GM04504 (cell line): Measurements from ENCODE around the gene HSD17B8.

ENCODE experiments used
- DNase-seq: peaks from one replicate; pipeline ENCODE4 v3.0.0-alpha.2; 2012; ENCODE audit warnings: low read depth

Gene HSD17B8

DNA sequence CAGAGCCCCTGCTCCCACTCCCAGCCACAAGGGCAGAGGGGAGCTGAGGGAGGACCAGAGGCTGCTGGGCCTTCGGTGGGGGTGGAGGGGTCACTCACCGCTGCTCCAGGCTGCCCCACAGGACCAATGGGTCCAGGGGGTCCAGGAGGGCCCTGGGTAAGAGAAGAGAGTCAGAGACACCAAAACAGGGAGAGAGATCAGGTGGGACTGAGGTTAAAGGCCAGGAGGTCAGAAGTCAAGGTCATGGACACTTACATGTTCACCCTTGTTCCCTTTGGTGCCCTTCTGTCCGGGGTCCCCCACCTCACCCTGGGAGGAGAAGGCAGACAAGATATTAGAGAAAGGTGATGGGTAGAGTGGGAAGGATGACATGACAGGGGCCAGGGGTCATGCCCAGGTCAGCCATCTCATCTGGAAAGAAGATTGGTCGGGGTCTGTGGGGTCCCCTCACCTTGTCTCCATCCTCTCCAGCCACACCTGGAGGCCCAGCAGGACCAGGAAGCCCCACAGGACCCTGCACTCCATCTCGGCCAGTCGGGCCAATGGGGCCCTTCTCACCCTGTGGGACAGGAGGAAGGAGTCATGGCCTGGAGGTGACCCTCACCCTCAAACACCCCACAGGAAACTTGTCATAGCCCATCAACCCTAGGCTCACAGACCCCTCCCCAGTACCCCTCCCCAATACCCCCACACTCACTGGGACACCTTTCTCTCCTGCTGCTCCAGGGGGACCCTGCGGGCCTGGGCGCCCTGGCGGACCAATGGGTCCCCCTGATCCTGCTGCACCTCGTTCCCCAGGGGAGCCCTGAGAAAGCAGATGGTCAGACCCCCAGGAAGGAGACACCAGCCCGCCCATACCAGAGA, 33.2 kb upstream of the HSD17B8 start:
- no peak for DNase-seq

DNA sequence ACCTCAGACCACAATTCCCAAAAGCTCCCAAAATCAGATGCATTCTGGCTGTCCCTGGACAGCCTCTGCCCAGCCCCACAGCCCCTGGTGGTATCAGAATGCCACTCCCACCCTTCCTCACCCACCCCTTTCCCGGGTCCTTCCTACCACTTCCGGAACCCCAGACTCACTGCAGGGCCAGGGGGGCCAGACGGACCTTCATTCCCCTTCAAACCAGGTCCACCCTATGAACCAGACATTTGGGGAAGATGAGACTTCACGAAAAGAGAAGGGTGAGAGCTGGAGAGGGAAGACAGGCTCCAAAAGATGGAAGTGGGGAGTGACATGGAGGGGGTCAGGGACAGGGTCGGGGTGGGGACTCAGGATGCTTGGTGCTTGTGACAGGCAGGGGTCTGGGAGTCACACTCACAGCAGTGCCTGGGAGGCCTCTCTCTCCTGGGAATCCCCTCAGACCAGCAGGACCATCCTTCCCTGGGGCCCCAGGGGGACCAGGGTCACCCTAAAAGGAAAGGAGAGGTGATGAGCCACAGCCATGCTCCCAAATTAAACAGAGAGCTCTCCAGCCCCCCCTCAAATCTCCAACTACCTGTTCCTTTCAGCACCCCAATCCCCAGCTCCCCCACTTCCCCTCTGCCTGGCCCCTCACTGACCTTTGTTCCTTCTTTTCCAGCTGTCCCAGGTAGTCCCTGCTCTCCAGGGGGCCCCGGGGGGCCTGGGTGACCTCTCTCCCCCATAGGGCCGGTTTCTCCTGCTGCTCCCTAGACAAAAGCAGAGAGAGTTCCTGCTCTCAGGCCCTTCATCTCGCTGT, 32.4 kb upstream of the HSD17B8 start:
- DNase-seq: no peak

DNA sequence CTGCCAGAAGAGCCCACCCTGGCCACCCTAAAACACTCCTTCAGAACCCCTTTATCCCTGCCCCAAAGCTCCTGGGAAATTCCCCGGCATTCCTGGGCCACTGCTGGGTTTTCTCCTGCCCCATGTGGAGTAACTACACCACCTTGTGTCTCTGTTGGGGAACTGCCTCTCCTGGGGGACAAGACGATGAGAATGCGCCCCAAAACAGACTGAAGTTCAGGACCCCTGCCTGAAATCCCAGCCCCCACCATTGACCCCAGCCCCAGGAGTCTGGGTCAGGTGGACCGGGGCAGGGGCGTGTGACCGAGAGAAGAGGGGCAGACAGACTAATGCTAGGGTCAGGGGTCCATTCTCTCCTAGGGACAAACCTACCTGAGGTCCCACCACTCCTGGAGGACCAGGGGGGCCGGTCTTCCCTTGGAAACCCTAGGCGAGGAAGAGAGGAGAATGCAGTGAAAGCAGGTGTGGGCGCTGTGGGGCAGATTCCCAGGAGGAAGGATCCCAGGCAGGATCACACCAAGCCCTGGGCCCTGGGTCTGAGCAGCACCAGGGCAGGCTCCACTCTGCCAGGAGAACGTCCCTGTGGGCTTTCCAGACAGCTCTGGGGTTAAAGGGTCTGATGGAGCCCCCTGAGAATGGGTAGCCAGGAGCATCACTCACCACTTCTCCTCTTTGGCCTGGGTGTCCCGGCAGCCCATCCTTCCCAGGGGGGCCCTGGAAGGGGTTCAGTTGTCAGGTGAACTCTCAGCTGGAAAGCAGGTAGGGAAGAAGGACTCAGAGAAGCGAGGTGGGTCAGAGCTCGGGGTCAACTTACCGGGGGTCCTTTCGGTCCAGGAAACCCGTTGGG, 31.5 kb upstream of the HSD17B8 start:
- no peak for DNase-seq

DNA sequence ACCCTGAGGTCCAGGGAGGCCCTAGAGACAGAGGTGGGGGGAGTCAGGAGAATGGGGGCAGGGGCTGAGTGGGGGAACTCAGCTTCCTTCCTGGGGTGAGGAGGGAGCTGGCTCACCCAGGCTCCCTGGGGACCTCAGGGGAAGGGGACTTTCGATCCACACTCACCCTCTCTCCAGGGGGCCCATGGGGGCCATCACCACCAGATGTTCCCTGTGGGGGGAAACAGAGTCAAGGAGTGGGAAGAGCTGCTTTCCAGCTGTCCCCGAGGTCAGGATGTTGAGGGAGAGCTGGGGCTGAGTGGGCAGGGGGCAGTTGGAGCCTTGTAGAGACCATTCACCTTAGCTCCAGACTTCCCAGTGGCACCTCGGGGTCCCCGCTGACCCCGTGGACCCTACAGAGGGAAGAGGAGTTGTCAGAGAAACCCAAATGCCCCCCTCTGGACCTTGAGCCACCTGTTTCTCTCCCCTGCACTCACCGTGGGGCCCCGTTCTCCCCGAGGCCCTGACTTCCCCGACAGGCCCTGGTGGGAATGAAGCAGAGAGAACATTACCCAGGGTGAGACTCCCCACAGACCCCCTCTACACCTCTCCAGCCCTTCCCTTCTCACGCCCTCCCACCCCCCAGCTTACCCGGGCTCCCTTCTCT, 30.8 kb upstream of the HSD17B8 start:
- no peak for DNase-seq

DNA sequence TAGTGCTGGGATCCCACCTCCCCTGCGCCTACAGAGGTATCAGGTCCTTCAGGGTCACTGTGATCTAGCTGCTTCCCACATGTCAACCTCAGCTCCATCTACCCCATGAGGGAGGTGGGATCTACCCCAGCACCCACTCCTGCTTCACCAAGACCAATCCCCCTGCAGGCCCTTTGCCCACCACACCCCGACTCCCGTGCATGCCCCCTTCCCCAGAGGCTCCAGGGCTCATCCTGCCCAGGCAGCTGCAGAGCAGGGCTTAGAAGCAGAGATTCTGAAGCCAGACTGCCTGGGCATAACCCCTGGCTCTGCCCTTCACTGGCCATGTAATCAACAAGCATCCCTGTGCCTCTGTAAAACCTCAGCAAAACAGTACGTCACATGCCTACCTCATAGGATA, 29.7 kb upstream of the HSD17B8 start:
- no peak for DNase-seq

DNA sequence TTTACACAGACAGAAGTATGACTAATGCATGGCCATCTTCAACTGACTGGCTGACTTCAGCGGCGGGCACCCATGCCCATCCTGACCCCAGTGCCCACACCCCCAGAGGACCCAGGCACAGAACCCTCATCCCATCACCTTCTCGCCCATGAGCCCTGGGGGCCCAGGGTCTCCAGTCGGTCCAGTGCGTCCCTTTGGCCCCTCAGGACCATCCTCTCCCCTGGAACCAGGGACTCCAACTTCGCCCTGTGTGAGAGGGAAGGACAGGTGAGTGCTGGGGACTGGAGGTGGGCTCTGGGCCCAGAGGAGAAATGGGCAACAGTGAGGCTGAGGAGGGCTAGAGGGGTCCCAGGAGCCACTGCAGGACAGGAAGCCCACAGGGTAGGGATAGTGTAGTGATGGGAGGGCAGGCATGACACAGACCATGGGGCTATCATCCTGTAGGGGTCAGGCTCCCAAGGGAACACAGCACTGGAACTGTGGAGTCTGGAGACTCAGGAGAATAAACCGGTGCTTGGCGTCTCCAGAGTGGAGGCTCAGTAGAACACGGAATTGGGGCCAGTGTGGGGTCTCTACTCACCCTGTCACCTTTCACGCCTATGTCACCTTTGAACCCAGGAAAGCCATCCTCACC, 28.9 kb upstream of the HSD17B8 start:
- no peak for DNase-seq

DNA sequence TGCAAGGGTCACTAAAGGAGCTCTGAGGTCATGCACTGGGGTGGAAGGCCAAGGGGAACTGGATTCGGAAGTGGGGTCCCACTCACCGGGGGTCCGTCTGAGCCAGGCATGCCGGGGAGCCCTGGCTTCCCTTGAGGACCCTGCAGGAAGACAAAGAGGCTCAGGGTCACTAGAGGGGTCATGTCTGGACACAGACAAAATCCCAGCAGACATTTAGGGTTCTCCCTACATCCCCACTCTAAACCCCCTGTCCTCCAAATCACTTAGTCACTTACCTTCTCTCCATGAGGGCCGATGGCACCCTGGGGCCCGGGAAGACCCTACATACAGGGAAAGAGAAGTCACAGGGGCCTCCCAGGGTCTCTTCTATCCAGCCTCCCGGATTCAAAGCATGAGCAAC, 27.5 kb upstream of the HSD17B8 start:
- DNase-seq: no peak

DNA sequence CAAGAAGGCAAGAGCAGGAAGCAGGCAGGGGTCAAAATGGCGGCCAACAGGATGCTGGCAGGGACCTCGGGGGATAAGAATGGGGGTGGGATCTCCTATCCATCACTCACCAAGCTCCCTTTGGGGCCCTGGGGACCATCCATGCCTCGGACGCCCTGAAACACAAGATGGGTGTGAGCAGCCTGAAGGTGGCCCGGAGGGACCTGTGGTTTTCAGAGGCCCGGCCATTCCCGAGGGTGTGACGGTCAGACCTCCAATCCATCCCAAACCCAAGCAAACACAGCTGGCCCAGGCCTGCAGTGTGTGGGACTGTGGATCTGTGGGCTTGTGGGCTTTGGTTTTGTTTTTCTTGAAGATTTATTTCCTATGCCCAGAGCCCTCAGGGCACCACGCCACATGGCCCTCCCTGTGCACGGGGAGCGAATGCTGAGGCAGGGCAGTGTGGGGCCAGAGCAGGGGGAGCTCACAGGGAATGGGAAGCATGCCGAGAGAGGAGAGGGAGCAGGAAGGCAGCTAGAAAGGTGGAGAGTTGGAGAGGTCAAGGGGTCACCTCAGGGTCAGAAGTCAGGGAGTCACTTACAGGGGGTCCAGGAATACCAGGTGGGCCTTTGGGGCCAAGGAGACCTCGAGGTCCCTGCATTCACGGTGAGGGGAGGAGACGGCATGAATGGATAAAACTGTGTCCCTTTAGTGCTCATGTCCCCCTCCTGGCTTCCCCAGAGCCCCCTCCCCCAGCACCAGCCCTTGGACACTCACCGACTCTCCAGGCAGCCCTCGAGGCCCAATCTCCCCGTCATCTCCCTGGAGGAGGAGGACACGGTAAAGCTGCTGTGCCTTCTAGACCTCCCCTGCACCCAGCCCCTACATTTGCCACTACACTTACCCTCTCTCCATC, 26.7 kb upstream of the HSD17B8 start:
- DNase-seq: no peak

DNA sequence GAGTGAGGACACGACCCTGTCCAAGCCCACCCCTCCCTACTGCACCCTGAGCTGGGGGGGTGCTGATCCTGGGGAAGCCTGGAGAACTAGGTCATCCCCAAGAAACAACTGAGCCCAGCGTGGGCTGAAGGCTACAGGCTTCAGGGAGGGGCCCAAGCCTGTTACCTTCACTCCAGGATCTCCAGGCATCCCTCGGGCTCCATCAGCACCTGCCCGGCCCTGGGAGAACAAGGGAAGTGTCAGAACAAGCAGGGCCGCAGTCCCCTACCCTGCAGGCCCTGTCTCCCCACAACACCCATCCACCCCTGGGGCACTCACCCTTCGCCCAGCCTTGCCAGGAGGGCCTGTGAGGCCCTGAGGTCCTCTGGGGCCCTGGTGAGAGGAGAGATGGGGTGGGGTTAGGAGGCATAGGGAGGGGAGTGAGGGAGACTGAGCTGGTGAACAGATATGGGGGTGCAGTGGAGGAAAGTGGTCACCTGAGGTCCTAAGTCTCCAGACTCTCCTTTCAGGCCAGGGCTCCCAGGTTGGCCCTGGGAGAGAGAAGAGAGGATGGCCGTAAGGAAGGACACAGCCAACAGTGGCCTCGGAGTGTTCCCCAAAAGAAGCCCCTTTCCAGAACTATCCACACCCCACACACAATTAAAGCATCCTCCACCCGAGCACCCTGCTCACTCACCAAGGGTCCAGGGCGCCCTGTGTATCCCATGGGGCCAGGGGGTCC, 25.5 kb upstream of the HSD17B8 start:
- DNase-seq: no peak

DNA sequence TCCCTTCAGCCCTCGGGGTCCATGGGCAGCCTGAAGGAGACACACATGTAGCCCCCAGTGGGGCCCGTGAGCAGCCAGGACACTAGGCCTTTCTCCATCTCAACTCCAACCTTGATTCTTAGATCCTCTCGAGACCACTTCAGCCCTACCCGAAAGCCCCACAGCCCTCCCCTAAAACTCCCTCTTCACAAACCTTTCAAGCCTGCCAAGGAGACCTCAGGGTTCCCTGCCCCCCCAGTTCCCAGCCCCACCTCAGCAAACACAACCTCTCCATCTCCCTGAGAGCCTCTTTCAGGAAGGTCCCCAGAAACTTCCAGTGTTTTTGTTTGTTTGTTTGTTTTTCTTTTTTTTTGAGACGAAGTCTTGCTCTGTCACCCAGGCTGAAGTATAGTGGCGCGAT, 23.3 kb upstream of the HSD17B8 start:
- no peak for DNase-seq

DNA sequence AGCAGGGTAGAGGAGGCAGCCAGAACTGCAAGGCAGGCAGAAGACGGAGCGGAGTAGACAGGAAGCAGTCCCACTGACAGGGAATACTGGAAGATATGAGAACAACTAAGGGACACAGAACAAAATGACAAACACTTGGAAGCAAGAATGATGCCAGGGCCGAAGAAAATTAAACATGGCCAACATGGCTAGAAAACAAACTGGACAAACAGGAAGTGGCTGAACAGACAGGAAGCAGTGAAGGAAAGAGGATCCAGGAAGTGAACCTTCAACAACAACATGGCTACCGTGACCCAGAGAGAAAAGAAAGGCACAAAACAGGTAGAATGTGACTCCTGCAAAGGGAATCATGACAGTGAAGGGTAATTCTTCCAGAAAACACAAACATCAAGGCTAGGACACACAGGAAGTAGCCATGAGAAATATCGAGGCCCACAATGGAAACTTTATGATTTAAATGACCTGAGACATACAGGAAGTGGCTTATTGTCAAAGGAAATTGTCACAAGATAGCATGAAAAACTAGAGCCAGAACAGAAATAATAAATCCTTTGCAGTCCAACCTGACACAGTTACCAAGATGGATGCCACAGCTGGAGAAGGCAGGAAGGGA, 21.3 kb upstream of the HSD17B8 start:
- no peak for DNase-seq

DNA sequence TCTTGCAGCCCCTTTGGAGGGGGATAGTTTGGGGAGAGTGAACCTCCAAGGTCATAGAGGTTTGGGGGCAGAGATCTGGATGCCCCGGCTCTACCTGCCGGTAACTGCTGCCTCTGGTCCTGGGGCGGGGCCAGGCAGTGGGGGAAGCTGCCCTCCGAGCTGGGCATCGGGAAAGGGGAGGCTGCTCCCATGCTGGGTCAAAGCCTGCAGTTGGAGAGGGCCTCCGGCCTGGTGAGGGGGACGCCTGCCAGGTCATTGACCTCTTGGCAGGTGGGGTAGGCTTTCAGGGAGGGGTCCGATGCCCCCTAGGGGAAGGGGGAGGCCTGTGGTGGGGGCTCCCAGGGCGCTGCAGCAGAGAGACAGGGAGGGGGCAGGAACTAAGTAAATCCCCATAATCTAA, 19.3 kb upstream of the HSD17B8 start:
- no peak for DNase-seq

DNA sequence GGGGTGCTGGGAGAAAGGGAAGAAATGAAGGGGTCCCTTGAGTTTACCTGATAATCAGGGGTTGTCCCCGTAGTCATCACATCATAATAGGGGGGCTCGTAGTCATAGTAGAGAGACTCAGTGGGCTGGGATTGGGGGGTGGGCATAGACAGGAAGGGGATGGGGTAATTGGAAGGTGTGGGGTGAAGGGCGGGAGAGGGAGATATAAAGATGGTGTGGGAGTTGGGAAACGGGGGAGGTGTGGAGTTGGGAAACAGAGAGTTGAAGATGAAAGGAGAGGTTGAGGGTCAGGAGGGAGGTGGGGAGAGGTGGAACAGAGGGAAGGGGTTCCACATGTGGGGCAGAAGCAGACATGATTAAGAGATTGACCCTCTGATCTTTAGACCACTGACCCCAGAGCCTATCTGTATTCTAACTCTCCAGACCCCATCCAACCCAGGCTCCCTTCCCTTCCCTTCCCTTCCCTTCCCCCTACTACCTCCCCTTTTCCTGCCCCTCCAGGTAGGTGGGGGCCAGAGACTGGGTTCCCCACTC, 18.7 kb upstream of the HSD17B8 start:
- no peak for DNase-seq

DNA sequence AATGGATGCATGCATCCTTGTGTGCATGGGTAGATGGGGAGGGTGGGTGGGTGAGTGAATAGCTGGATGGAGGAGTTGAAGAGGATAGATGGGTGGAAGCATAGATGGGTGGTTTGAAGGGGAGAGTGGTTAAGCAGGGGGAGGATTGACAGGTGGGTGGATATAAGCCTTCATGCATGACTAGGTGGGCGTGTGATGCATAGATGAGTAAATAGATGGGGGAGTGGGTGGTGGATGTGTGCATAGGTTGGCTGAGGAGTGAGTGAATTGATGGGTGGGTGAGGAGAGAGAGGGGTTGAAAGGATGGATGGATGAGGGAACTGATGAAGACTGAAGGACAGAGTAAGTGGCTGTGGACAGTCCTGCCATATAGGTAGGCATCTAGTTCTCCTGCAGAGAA, 16.6 kb upstream of the HSD17B8 start:
- DNase-seq: no peak

DNA sequence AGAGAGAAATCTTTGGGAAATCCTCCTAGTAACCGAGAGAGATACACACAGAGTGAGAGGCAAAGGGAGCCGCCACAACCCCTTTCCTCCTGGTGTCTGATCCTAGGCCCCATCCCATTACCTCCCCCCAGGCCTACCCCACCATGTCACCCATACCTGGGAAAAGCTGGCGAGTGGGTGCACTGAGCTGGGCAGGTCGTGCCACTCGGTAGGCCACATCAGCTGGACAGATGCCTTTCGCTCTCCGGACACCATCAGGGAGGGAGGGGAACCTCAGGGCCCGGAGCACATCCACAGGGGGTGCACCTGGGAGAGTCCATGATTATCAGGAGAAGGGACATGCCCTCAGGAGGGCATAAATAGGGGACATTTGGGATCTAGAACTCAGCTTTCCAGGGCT, 15.3 kb upstream of the HSD17B8 start:
- DNase-seq: no peak

DNA sequence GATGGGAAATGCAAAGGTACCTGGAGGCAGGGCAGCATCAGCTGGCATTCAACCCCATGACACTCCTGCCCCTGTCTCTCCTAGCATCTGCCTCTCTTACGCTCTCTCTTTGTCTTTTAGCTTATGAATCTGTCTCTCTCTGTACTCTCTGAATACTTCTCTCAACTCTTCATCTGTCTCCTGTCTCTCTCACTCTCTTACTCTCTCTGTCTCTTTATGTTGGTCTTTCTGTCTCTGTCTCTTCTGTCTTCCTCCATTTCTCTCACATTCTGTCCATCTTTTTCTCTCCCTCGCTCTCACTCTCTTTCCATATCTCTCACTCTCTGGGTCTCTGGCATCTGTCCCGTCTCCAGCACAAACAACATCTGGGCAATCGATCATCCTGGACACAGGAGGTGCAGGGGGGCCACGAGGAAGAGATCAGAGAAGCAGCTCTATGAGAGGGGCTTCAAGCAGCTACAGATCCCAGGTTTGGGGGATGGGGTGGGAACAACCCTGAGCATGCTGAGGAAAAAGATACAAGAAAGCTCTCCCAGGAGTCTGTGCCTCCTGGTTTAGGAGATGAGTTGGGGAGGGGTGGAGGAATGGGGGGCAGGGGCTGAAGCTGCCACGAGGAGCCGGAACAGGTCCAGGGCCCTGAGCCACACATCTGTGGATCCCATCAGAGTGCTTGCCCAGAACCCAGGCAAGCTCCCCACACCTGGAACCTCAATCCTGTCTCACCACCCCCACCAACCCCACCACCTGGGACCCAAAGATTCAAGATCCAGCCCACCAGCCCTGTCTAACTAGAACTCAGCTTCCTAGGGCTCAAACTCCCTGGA, 14.6 kb upstream of the HSD17B8 start:
- DNase-seq: no peak

DNA sequence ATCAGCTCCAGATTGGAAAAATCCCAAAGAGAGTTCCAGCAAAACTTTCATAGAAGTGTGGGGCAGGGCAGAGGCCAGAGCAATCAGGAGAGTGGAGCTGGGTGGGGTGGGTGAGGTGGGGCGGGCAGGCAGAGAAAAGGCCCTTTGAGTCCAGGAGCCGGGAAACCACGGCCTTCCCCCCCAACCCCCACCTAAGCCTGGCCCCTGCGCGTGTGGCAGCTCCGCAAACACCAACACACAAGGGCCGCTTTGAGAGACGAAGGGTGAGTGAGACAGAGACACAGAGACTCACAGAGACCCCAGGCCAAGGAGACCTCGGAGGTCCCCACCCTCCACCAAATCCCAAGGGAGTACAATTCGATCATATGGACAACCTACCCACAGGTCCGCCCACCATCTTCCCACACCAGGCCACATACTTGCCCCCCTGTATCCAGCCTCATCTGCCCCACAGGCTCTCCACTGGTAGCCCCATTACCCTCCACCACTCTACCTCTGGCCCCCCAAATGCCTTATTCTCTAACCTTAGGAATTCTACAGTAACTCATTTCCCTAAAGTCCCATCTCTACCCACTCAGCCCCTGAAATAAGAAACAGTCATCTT, 13.8 kb upstream of the HSD17B8 start:
- DNase-seq: no peak
